ENCODE measurements around the gene RAPGEF5. TPM values are rescaled to one million over a fixed set of nuclear protein-coding genes. Genes with fewer than 3 reads are reported as not detected.

RAPGEF5 gene
- total RNA-seq, 1 donor from 2014 or later, result 12.4 TPM

GRCh38 chr7:22329816-22330524 lies 27.0 kb downstream of the RAPGEF5 start:
- peaks cover 3% of the 10 kb centered on the region for H3K4me1 Mint-ChIP-seq
- CTCF ChIA-PET, result no interaction called here
- H3K36me3 Mint-ChIP-seq (ENCODE audit: low read depth), result no peaks in the 10 kb centered on the region
- no peak overlapping the region for H3K4me3 Mint-ChIP-seq
- DNase-seq, result no peak
- TF ChIP-seq CTCF (IDR thresholded peaks at IDR 0.05), result no peak
- intact Hi-C loops (cut with micrococcal nuclease), result no loop called here
- H3K27ac Mint-ChIP-seq, result no peak overlapping the region
- ATAC-seq (ENCODE audit: low read depth), result no peak
- POLR2A ChIA-PET, result no interaction called here
- H3K27me3 Mint-ChIP-seq, result no peaks in the 10 kb centered on the region
- H3K9me3 Mint-ChIP-seq, result no peaks in the 10 kb centered on the region

DNA sequence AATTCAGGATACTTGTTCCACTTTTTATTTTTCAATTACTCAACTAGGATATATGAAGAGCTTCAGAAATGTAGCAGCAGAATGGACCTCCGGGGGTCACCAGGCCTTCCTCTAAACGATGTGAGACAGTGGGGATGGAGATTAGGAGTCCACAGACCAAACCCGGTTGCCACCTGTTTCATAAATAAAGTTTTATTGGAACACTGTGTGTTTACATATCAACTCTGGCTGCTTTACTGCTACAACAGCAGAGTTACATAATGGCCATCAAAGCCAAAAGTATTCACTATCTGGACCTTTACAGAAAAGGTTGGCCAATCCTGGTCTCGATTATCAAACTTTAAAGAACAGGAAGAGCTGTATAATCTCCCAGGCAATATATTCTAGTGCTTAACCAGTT lies 30.8 kb downstream of the RAPGEF5 start:
- Mint-ChIP-seq H3K4me1 (peaks cover 2% of the 10 kb centered on the region), H3K27ac (no peak overlapping the region), H3K36me3 (ENCODE audit: low read depth) (no peaks in the 10 kb centered on the region), H3K9me3 (no peaks in the 10 kb centered on the region), H3K27me3 (no peaks in the 10 kb centered on the region), H3K4me3 (no peak overlapping the region)
- no peak for ATAC-seq (ENCODE audit: low read depth)
- ChIA-PET CTCF (no interaction called here), POLR2A (no interaction called here)
- no peak for DNase-seq
- intact Hi-C loops (cut with micrococcal nuclease), result no loop called here
- no peak for TF ChIP-seq CTCF (IDR thresholded peaks at IDR 0.05)

- Mint-ChIP-seq H3K4me1 (peaks cover 2% of the 10 kb centered on the region), H3K4me3 (no peak overlapping the region), H3K9me3 (no peaks in the 10 kb centered on the region), H3K36me3 (ENCODE audit: low read depth) (no peaks in the 10 kb centered on the region), H3K27me3 (no peaks in the 10 kb centered on the region), H3K27ac (no peak overlapping the region)
- ChIA-PET CTCF (no interaction called here), POLR2A (no interaction called here)
- DNase-seq (no peak), ATAC-seq (ENCODE audit: low read depth) (no peak)
- no peak for TF ChIP-seq CTCF (IDR thresholded peaks at IDR 0.05)
- intact Hi-C loops (cut with micrococcal nuclease), result no loop called here
Measured at GRCh38 chr7:22325671-22326070, 31.3 kb downstream of the RAPGEF5 start.

- CTCF ChIA-PET, result interaction anchor here (1.0 kb wide), 1 partner anchor 129 kb away, joined by 3 read pairs; no protein-coding TSS in a partner anchor
- intact Hi-C loops (cut with micrococcal nuclease), result no loop called here
- no peak overlapping the region for H3K27ac Mint-ChIP-seq
- ATAC-seq (ENCODE audit: low read depth), result no peak
- H3K4me1 Mint-ChIP-seq, result peaks cover 2% of the 10 kb centered on the region
- no peaks in the 10 kb centered on the region for H3K27me3 Mint-ChIP-seq
- POLR2A ChIA-PET, result no interaction called here
- DNase-seq, result no peak
- no peak overlapping the region for H3K4me3 Mint-ChIP-seq
- H3K9me3 Mint-ChIP-seq, result no peaks in the 10 kb centered on the region
- no peaks in the 10 kb centered on the region for H3K36me3 Mint-ChIP-seq (ENCODE audit: low read depth)
- no peak for TF ChIP-seq CTCF (IDR thresholded peaks at IDR 0.05)
Measured at GRCh38 chr7:22323714-22324113, 33.2 kb downstream of the RAPGEF5 start.

DNA sequence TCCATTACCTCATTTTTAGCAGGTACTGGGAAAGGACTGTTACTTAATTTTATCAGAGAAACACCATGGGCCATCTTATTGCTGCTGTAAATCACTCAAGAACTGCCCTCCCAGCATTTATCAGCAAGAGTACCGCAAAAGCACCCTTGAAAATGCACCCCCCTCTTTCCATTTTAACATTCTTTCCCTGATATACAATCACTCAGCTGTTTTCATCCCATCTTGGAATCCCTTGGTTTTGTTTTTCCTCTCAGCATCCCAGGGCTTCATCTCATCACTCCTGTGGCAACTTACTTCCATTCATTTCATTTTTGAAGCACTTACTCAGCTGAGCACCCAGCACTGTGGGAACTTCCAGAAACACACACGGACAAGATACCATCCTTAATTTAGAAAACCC lies 36.5 kb downstream of the RAPGEF5 start:
- ATAC-seq (ENCODE audit: low read depth), result no peak
- ChIA-PET POLR2A (no interaction called here), CTCF (no interaction called here)
- Mint-ChIP-seq H3K9me3 (no peaks in the 10 kb centered on the region), H3K27ac (no peak overlapping the region), H3K4me1 (peaks cover 2% of the 10 kb centered on the region), H3K4me3 (no peak overlapping the region), H3K36me3 (ENCODE audit: low read depth) (no peaks in the 10 kb centered on the region), H3K27me3 (no peaks in the 10 kb centered on the region)
- no peak for DNase-seq
- intact Hi-C loops (cut with micrococcal nuclease), result no loop called here
- TF ChIP-seq CTCF (IDR thresholded peaks at IDR 0.05), result no peak

Measured in activated B cell treated with CpG ODN at 0.5 μM for 24 hours (primary cell).